SW 1271 (cell line): Measurements from ENCODE around the gene THSD4.
"Not testable (repeated sequence)": the region's sequence is repeated elsewhere in the genome, so short reads cannot be mapped to it uniquely, and the experiment has no call there.

ENCODE experiments used
- DNase-seq, 2 experiments: peaks; one replicate each; lab custom pipeline; 2025; lab: John Stamatoyannopoulos, UW

The THSD4 gene

DNA sequence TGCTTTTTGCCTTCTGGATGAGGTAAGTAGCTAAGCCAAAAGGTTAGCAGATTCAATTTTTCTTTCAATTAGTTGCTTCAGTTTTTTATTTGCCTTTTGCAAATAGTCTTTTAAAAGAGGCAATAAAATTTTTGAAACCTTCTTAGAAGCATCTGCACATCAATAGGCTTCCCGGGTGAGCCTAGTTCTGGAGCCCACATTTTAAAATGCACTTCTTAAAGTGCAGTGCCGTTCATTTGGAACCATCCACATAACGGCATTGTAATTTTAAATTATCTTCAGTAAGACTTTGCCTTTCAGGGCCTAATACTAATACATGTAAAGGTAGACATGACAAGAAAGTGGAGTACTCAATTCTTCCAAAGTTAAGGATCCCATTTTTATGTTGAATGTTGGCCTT lies 269.2 kb downstream of the THSD4 start:
- no peak for DNase-seq

DNA sequence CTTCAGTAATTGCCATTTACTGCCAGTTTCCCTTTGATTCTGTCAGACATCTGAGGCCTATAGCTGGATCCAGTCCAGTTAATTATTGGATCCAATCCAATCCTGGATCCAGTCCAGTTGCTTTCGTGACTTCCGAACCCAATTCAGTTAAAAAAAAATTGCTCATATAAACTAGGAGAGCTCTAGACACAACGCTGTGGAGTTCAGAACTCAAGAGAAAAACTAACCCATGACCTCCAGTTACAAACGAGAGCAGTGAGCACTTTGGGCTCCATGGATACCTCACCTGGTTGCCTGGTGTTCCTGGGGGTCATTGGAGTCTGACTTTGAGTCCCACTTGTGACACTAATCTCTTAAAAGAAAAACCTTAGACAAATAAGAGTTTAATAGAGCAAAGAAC lies 269.8 kb downstream of the THSD4 start:
- no peak for DNase-seq

DNA sequence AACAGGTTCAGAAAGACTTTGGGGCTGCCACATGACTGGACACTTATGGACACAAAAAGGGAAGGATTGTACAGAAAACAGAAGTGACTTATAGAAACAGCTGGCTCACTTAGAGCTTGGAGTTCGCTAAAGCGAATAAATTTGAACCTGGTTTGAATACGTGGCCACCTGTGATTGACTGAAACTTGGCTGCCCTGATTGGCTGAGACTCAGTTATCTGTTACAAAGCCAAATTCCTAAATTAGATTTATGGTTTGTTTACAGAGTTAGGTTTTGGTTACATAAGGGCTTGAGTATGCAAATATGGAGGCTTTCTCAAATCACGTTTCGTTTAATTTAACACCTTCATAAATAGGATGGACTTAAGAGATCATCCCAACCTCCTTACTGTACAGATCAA lies 270.2 kb downstream of the THSD4 start:
- DNase-seq = no peak

DNA sequence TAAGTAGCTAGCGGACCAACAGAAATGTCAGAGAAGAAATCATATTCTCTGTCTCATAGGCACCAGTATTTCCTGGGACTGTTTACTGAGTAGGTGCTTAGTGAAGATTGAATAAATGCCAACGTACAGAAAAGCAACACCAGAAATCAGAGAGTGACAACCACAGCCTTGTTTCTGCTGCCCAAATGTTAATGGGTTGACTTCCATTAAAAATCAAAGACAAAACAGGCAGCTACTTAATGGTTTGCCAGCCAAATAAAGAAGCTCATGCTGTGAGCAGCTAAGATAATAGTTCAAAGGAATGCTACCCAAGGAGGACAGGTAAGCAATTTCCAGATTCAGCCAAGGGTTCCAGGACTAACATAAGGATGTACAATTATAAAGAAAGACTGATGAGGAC lies 270.7 kb downstream of the THSD4 start:
- DNase-seq = no peak

DNA sequence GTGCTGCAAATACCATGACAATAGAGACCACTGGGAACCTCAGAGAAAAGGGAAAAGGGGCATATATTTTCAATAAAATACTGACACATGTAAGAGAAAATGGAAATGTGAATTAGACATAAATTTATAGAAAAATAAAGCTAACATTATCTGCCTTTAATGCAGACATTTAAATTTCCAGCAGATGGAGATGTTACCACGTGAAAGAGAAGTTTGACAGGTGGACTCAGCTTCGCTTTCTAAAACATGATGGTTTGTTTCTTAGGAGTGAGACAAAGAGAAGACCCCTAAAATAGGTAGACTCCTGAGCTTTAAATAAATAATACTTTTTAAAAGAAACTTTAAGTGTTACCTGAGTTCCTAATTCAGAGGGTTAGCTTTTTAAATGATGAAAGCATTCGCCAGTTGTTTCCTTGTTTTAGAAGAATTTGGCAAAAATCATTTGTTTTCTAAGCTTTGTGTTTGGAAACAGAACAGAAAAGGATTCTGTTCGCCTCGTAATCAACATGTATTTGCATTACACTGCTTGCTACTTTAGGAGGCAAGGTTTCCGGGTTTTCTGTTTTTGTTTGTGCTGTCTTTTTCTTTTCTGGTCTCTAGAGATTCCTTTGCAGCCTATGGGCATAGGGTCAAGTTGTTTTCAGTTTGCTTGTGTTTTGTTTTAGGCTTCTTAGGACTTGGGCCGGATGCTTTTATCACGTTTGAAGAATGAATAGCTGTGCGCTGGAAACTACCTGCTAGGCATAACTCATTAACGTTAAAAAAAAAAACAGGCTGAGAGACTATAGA lies 271.4 kb downstream of the THSD4 start:
- peak in 1 of 2 experiments; percentile 14 for DNase-seq

DNA sequence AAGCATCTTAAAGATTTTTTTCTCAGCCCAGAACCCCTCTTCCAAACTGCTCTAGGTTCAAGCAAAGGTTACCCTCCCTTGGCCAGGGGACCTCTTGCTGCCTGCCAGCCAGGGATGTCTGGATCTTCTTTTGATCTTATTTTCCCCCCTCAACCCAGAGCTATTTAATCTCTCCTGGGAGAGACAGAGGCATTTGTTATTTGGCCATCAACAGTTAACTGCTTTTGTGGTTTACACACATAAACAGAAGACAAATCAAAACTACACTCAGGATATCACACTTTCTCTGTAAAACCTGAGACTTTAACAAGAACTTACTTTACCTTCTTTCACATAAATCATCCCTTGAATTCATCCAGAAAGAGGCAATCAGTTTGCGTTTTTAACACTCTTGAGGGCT lies 272.5 kb downstream of the THSD4 start:
- DNase-seq = no peak

DNA sequence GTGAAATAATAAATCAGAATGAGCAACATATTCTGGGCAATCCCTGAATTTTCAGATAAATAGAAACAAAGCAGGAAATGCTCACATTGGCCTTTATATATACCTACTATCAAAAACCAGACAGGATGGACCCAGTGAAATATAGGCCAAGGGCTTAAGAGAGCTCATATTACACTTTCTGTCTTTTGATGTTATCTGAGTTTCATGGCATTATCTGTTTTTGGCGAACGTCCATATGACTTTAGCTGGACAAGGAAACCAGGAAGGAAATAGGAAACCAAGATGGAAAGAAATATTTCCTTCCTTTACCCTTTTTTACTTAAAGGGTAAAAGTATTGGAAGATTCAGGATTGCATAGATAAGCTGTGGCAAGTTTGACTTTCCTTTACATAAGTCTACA lies 274.8 kb downstream of the THSD4 start:
- no peak for DNase-seq

DNA sequence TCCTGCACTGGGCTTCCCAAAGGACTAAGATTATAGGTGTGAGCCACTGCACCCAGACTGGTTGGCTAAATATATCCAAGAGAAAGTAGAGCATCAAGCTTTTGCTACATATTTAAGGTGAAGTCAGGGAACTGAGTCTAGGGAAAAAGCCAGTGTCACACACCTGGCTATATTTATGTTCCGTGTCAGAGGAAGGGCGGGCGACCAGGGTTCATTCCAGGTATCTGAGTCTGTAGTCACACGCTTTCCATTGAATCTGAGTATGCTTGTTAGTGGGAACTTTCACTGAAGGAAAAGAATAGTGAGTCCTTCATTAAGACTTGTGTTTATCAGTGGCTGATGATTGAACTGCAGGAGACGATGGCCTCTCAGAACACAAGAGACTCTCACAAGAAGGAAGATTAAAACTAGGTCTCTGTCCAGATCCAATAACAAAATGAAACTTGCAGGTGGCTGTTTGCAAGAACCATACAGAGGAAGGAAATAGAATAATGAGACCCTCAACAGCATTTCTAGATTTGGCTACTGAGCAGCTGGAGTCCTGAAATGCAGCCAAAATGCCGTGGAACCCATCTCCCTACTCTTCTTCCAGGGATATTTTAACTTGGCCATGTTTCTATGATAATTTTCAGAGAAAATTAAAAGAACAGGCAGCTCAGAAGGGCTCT lies 276.3 kb downstream of the THSD4 start:
- DNase-seq = no peak

DNA sequence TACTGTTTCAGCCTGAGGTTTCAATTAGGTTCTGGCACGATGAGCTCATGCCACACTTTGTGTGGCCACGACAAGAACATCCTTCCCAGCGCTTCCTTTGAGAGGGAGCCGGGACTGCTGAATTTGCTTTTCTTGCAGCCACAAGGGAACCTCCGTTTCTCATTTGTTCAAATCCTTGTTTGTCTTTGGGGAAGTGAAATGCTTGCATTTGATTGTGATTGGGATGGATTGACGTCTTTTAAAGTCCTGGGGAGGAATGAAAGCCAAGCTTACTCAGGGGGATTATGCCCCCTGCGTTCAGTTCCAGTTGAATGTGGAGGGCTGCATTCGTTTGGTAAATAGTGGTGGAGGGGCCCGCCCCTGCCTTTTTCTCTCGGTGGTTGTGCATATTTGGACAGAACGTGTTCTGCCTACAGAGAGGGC lies 277.6 kb downstream of the THSD4 start:
- DNase-seq = no peak

DNA sequence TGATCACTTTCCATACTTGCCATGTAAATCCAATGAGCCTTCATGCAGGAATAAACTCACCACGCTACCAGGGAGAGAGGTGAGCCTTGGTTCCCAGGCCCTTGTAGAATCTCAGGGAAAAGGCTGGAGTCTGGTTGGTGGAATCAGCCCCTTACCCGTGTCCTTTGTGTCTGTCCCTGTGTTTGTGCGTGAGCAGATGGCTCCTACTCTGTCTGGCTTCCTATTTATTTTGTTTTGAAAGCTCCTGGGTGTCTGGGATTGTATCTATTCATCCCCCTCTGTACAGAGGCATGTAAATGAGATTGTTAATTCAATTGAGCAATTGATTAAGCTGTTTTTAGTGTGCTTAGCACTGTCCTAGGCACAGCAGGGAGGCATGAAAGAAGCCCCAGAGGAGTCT lies 278.1 kb downstream of the THSD4 start:
- DNase-seq = no peak

DNA sequence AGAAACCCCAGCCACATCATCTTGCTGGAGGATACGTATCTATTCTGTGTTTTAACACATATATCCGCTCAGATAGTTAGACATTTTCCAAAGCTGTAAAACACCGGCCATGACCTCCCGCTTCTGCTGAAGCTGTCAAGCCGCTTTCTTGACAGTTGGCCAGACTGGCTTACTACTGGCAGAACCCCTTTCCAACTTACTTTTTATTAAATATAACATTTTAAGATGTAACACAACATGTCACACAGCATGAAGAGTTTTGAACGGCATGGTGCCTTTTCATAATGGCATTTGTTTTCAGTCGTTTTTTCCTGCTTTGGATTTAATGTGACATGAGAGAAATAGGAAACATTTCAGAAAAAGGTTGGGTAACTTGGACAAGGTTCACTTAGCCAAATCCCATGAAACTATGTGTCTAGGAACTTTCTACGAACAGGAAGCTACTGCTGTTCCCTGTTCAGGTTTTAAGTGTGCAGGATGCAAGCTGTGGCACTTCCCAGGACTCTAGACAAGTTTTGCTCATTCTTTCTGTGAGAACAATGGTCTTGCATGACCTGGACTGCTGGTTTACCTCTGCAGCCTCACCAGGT lies 281.4 kb downstream of the THSD4 start:
- no peak for DNase-seq

DNA sequence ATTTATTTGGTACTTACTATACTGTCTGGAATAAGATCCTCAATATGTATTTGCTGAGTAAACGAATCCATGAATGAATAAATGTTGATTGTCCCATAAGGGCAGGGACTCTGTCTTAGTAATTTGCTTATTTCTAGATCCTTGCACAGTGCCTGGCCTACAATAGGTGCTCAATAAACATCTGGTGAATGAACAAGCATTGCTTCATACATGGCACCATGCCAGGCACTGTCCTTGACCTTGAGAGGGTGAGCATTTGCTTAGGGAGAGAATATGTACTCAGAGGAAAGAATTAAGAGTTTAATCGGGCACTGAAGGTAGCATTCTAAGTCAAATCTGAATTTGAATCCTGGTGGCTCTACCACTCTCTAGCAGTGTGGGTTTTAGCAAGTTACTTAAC lies 282.1 kb downstream of the THSD4 start:
- no peak for DNase-seq

DNA sequence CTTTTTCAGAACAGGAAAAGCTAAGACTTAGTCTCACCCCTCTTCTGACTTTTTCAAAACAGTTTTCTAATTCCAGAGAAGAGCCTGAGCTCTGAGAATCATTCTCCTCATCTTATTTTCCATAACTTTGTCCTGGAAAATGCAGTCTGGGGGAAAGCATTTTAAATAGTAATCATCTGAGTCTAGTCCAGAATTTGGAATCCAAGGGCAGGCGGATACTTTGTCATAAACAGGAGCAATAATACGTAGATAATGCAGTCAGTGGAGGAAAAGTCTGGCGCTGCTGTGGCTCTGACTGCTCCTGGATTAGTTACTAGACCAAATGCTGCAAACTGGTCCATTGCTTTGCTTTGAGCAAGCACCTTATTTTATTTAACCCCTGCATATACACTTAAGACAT lies 285.0 kb downstream of the THSD4 start:
- DNase-seq = no peak

DNA sequence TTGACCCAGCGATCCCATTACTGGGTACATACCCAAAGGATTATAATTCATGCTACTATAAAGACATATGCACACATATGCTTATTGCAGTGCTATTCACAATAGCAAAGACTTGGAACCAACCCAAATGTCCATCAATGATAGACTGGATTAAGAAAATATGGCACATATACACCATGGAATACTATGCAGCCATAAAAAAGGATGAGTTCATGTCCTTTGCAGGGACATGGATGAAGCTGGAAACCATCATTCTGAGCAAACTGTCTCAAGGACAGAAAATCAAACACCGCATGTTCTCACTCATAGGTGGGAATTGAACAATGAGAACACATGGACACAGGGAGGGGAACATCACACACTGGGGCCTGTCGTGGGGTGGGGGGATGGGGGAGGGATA lies 286.5 kb downstream of the THSD4 start:
- DNase-seq = not testable (repeated sequence)

DNA sequence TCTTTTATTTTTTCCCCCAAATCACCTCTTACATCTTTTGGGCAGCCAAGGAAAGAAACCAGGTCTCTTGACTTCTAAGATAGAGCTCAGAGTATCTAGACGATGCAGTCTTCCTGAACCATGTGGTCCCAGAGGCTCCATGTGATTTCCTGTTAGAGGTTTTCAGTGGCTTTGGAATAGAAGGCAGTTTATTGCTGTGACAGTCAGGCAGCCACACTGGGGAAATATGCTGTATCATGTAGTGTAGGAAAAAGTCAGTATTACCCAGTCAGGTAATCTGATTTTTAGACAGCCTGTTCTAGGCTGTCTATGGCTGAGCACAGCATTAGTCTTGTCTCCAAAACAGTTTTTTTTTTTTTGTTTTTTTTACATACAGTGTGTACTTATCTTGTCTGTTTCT lies 294.3 kb downstream of the THSD4 start:
- DNase-seq = no peak

DNA sequence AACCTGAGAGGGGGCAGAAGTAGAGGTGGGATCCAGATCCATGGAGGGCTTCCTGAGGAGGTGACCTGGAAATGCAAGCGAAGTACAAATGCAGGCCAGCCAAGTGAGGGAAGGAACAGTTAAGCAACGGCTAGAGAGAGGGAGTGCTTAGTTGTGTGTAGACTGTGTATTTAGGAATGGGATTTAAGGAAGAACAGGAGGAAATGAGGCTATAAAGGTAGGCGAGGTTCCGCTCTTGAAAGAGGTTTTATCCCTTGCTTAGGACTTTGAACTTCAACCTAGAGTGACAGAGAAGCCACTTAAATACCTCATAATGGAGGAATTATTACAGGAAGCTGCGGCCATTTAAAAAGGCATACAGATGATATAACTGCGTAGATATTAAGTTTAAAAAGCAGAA lies 295.1 kb downstream of the THSD4 start:
- DNase-seq = no peak

DNA sequence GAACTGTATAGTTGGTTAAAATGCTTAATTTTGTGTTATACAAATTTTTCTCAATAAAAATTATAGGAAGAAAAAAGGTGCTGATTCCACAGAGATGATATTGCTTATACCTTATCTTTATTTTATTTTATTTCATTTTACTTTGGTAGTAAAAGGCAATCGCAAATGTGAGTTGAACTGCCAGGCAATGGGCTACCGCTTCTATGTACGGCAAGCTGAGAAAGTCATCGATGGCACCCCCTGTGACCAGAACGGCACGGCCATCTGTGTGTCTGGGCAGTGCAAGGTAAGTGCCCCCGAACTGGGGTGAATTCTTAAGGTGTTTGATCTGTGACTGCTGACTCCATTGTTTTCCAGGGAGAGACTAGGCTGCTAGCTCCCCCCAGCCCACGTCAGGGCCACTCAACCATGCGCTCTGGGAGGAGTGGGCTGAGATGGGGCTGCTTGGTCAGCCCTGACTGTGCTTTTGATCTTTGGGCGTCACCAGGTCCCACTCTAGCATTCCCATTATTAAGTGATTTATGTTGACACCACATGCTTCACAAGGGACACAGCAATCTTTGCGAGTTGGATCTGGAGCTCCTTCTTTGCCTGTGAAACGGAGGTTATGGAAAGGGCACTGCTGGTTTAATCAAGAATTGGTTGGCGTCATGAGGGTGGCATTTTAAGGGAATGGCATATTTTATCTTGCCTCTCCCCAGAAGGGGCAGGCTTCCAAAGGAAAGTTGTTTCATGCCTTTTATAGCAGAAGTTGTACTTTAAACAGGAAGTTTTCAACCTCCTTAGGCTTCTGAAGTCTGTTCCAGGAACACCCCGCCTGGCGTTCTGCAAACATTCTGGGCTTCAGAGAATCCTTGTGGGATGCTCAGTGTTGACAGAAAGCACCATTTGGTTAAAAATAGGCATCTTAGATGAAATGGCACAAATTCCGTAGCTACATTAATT lies 296.5 kb downstream of the THSD4 start:
- DNase-seq = no peak

DNA sequence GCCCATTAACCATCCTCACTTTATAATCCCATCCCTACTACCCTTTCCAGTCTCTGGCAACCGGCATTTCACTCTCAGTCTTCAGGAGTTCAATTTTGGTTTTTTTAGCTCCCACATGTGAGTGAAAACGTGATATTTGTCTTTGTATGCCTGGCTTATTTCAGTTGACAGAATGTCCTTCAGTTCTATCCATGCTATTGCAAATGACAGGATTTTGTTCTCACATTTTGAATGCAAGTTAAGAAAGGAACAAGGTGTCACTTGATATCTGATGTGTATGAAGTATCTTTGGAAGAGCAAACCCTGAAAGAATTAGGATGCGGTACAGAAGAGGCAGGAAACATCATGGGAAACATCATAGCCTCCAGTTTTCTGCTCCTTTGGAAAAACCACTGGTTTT lies 298.1 kb downstream of the THSD4 start:
- no peak for DNase-seq

DNA sequence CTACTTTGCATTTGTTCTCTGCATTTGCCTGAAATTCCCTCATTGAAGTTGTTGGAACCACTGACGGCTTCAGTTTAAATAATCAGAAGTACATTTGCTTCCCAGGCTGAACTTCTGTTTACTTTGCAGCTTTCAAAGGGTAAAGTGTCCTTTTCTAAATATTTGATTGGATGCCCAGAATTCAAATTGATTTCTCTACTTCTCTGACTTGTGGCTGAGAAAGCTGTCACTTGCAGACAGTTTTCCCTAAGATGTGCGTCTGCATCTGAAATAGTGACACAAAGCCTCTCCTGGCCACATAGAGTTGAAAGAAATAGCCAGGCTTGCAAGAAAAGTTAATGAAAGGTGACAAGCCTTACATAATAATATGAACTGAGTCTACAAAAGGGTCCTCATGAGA lies 299.6 kb downstream of the THSD4 start:
- no peak for DNase-seq

DNA sequence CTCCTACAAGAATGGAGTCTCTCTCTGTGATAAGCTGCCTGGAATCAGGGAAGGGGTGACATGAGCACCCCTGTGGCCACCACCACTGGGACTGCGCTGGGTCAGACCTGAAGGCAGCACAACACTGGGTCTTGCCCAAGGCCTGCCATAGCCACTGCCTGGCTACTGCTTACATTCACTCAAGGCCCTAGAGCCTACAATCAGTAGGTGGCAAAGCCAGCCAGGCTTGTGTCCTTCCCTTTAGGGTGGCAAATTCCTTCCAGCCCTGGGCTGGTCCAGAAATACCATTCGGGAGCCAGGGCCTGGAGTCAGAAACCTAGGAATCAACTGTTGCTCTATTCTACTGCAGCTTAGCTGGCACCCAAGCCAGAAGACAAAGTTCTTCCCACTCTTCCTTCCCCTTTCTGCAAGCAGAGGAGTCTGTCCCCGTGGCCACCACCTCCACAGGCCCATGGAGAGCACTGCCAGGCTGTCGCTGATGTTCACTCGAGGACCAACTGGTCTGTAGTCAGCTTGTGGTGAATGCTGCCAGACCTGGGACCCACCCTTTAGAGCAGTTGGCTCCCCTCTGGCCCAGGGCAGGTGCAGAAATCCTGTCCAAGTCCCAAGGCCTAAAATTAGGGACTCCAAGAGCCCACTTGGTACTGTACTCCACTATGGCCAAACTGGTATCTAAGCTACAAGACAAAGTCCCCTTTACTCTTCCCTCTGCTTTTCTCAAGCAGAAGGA lies 307.4 kb downstream of the THSD4 start:
- DNase-seq = no peak

DNA sequence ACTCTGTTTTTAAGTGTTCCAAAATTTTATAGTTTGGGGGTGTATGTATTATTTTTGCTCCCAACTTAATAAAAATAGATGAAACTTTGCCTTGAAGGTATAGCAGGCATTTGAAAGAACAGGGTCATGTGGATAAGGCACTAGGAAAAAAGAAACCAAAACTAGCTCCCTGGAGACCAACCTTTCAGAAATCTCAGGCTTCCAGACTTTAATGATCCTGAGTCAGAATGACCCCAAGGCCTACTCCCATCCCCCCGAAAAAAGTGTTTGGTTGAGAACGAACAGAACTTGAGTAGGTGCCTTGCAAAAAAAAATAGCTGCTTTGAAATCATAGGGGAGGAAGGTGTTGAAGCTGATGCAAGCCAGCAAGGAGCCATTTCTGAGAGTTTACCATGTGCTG lies 309.5 kb downstream of the THSD4 start:
- no peak for DNase-seq

DNA sequence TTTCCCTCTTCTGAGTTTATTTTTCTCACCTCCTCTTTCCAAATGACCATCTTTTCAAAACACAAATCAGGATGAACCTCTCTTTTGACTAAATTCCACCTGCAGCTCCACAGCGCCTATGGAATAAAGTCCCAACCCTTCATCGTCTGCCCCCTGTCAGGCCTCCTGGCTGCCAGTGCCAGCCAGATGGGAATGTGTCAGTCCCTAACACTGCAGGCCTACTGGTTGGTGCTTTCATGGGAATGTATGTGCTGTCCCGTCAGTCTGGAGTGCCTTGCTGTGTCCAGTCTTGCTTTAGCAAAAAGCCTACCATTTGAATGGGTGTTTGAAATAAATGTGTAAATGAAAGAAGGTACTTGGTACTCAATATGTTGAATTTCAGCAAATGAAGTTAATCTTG lies 310.1 kb downstream of the THSD4 start:
- DNase-seq = no peak
